H1 (cell line): ENCODE data around the gene CASZ1. TPM values are rescaled to one million over a fixed set of nuclear protein-coding genes. Genes with fewer than 3 reads are reported as not detected.

Experiments
- CTCF ChIA-PET: fragments of 300-600 bp; sonication (Branson Sonifier 250); formaldehyde crosslinking; loops from one replicate; lab custom pipeline; 2021; ENCODE audit not compliant: partially characterized antibody; lab: Charles Lee
- POLR2A ChIA-PET: fragments of 300-600 bp; sonication (Branson Sonifier 250); formaldehyde crosslinking; loops from one replicate; lab custom pipeline; 2021; ENCODE audit warnings: inconsistent platforms; ENCODE audit not compliant: partially characterized antibody; lab: Charles Lee
- DNase-seq, 2 experiments: peaks; one replicate each; pipeline versions ENCODE4 v3.0.0 to v3.0.0-alpha.2; 2010 to 2022; ENCODE audit warnings: low spot score in 2 of 2, low read depth in 1 of 2, mixed read lengths in 1 of 2
- FAIRE-seq: peaks from 2 replicates; lab custom pipeline; 2011; peaks lifted over from hg19 to GRCh38; lab: Jason Lieb, UNC
- H2AFZ ChIP-seq: 2 replicates; pipeline ENCODE4 v1.8.1; 2012; ENCODE audit warnings: low read length, inconsistent platforms
- H2AK5ac ChIP-seq: 2 replicates; pipeline ENCODE4 v1.6.1; 2013; ENCODE audit warnings: low read depth, low read length
- H2BK120ac ChIP-seq: replicated peaks from 2 replicates; pipeline ENCODE3; 2013; ENCODE audit warnings: low read depth, low read length, inconsistent platforms
- H2BK12ac ChIP-seq: 2 replicates; pipeline ENCODE4 v1.6.1; 2013; ENCODE audit warnings: low read depth, low read length
- H2BK15ac ChIP-seq: 2 replicates; pipeline ENCODE4 v1.6.1; 2013; ENCODE audit warnings: low read length
- H2BK20ac ChIP-seq: 2 replicates; pipeline ENCODE4 v1.6.1; 2013; ENCODE audit warnings: low read length
- H2BK5ac ChIP-seq: 2 replicates; pipeline ENCODE4 v1.6.1; 2013; ENCODE audit warnings: low read depth, low read length
- H3K14ac ChIP-seq: 2 replicates; pipeline ENCODE4 v1.6.1; 2013; ENCODE audit warnings: inconsistent platforms; ENCODE audit not compliant: insufficient read length
- H3K18ac ChIP-seq: 2 replicates; pipeline ENCODE4 v1.6.1; 2013; ENCODE audit warnings: low read length; ENCODE audit errors: extremely low read depth
- H3K23ac ChIP-seq: 2 replicates; pipeline ENCODE4 v1.6.1; 2013; ENCODE audit warnings: inconsistent platforms; ENCODE audit not compliant: insufficient read length
- H3K23me2 ChIP-seq: 2 replicates; pipeline ENCODE4 v1.6.1; 2013; ENCODE audit warnings: low read depth, low read length
- H3K27ac ChIP-seq: 2 replicates; pipeline ENCODE4 v1.6.1; 2011; ENCODE audit warnings: low read depth, low read length, inconsistent platforms
- H3K27me3 ChIP-seq, 4 experiments: replicated peaks in 1 of 4; 1 replicate in 1 of 4; 2 replicates in 3 of 4; pipeline versions ENCODE4 v1.6.1 to v1.8.1; 2011 to 2013; ENCODE audit warnings: low read length in 3 of 4, mild to moderate bottlenecking in 3 of 4, inconsistent platforms in 2 of 4, mixed read lengths in 2 of 4, moderate library complexity in 1 of 4; ENCODE audit not compliant: control insufficient read depth in 3 of 4, insufficient read depth in 3 of 4; ENCODE audit errors: extremely low read depth in 1 of 4
- H3K36me3 ChIP-seq, 4 experiments: 2 replicates each; pipeline versions ENCODE4 v1.6.1 to v1.8.1; 2011 to 2013; ENCODE audit warnings: mild to moderate bottlenecking in 4 of 4, low read length in 3 of 4, moderate library complexity in 2 of 4, control low read depth in 1 of 4, inconsistent platforms in 1 of 4; ENCODE audit not compliant: insufficient read depth in 4 of 4, control insufficient read depth in 2 of 4
- H3K4ac ChIP-seq: replicated peaks from 2 replicates; pipeline ENCODE3; 2013; ENCODE audit warnings: low read length, low read depth, mixed read lengths, inconsistent platforms; ENCODE audit not compliant: insufficient read length
- H3K4me1 ChIP-seq, 4 experiments: replicated peaks in 1 of 4; 1 replicate in 1 of 4; 2 replicates in 3 of 4; pipeline versions ENCODE4 v1.6.1 to v1.8.1; 2011 to 2013; ENCODE audit warnings: low read length in 3 of 4, inconsistent platforms in 2 of 4, mixed read lengths in 1 of 4; ENCODE audit not compliant: insufficient read depth in 4 of 4, control insufficient read depth in 3 of 4
- H3K4me2 ChIP-seq, 2 experiments: 2 replicates each; pipeline versions ENCODE4 v1.6.1 to v1.8.1; 2011 to 2013; ENCODE audit warnings: low read depth in 2 of 2, low read length in 2 of 2, control low read depth in 1 of 2, inconsistent platforms in 1 of 2, mild to moderate bottlenecking in 1 of 2; ENCODE audit not compliant: insufficient read depth in 1 of 2
- H3K4me3 ChIP-seq, 4 experiments: fragments of 200-600, 300-600 bp in 1 of 4; sonication (generic), shearing (Covaris generic), sonication (Bioruptor Twin) in 1 of 4; 2 replicates each; pipeline versions ENCODE4 v1.5.1 to v1.8.1; 2011 to 2016; ENCODE audit warnings: low read length in 4 of 4, low read depth in 3 of 4, control low read depth in 2 of 4, inconsistent platforms in 2 of 4, mild to moderate bottlenecking in 2 of 4, mixed read lengths in 1 of 4, moderate library complexity in 1 of 4; ENCODE audit not compliant: insufficient read depth in 2 of 4; ENCODE audit errors: extremely low read depth in 1 of 4
- H3K56ac ChIP-seq: replicated peaks from 2 replicates; pipeline ENCODE3; 2013; ENCODE audit warnings: low read depth, mild to moderate bottlenecking, mixed read lengths, low read length, inconsistent platforms; ENCODE audit not compliant: insufficient read length
- H3K79me1 ChIP-seq: 2 replicates; pipeline ENCODE4 v1.6.1; 2013; ENCODE audit warnings: low read depth, low read length, control low read depth
- H3K79me2 ChIP-seq, 2 experiments: 2 replicates each; pipeline versions ENCODE4 v1.6.1 to v1.8.1; 2012 to 2013; ENCODE audit warnings: low read length in 2 of 2, mild to moderate bottlenecking in 2 of 2, inconsistent platforms in 1 of 2; ENCODE audit not compliant: insufficient read depth in 2 of 2, control insufficient read depth in 1 of 2
- H3K9ac ChIP-seq, 4 experiments: replicated peaks in 1 of 4; 1 replicate in 1 of 4; 2 replicates in 3 of 4; pipeline versions ENCODE4 v1.6.1 to v1.8.1; 2011 to 2013; ENCODE audit warnings: low read depth in 3 of 4, low read length in 3 of 4, control low read depth in 2 of 4, mild to moderate bottlenecking in 2 of 4, moderate library complexity in 2 of 4, inconsistent platforms in 1 of 4; ENCODE audit errors: extremely low read depth in 1 of 4
- H3K9me3 ChIP-seq, 2 experiments: 2 replicates each; pipeline versions ENCODE4 v1.6.1 to v1.8.1; 2012 to 2013; ENCODE audit warnings: mild to moderate bottlenecking in 2 of 2, moderate library complexity in 2 of 2, control low read depth in 1 of 2, inconsistent platforms in 1 of 2, low read depth in 1 of 2, low read length in 1 of 2, mixed read lengths in 1 of 2; ENCODE audit not compliant: insufficient read depth in 2 of 2
- H4K20me1 ChIP-seq, 2 experiments: replicated peaks in 1 of 2; 2 replicates each; pipeline versions ENCODE3 to v1.8.1; 2011 to 2013; ENCODE audit warnings: inconsistent platforms in 2 of 2, low read length in 2 of 2, mild to moderate bottlenecking in 1 of 2; ENCODE audit not compliant: insufficient read depth in 2 of 2, control insufficient read depth in 1 of 2
- H4K5ac ChIP-seq: 2 replicates; pipeline ENCODE4 v1.6.1; 2013; ENCODE audit warnings: low read length, low read depth, mixed read lengths, inconsistent platforms; ENCODE audit not compliant: insufficient read length
- H4K8ac ChIP-seq: 2 replicates; pipeline ENCODE4 v1.8.0; 2013; ENCODE audit warnings: mild to moderate bottlenecking, moderate library complexity, low read length, inconsistent platforms; ENCODE audit not compliant: insufficient read depth; ENCODE audit errors: extremely low read depth
- H4K91ac ChIP-seq: replicated peaks from 2 replicates; pipeline ENCODE3; 2013; ENCODE audit warnings: low read length, mixed read lengths, inconsistent platforms; ENCODE audit not compliant: insufficient read length
- BACH1 ChIP-seq: IDR thresholded peaks from 2 replicates; pipeline ENCODE4 v1.6.1; 2012; ENCODE audit warnings: low read length, improper control_type of control experiment
- BRCA1 ChIP-seq: IDR thresholded peaks from 2 replicates; pipeline ENCODE4 v1.6.1; 2012; ENCODE audit warnings: low read depth, low read length, improper control_type of control experiment
- CHD1 ChIP-seq: IDR thresholded peaks from 2 replicates; pipeline ENCODE4 v1.6.1; 2012; ENCODE audit warnings: low read depth, low read length, improper control_type of control experiment
- KDM1A ChIP-seq: fragments of 200-600, 300-600 bp; sonication (generic); IDR thresholded peaks from 2 replicates; pipeline ENCODE4 v1.7.1; 2016; ENCODE audit warnings: mild to moderate bottlenecking, low read length, borderline replicate concordance
- KDM5A ChIP-seq: fragments of 200-600 bp; IDR thresholded peaks from 2 replicates; pipeline ENCODE4 v1.7.1; 2012; ENCODE audit warnings: mild to moderate bottlenecking, low read length, inconsistent platforms, mixed read lengths
- POU5F1 ChIP-seq: IDR thresholded peaks from 2 replicates; pipeline ENCODE4 v1.6.1; 2011; ENCODE audit warnings: low read depth, mild to moderate bottlenecking, low read length, moderate library complexity
- RAD21 ChIP-seq, 2 experiments: IDR thresholded peaks in 1 of 2; conservative IDR thresholded peaks in 1 of 2; 2 replicates each; pipeline ENCODE4 v1.6.1; 2011; ENCODE audit warnings: low read depth in 2 of 2, low read length in 2 of 2, improper control_type of control experiment in 1 of 2, inconsistent platforms in 1 of 2, mild to moderate bottlenecking in 1 of 2, moderate library complexity in 1 of 2
- RXRA ChIP-seq: IDR thresholded peaks from 2 replicates; pipeline ENCODE4 v1.6.1; 2011; ENCODE audit warnings: low read depth, mild to moderate bottlenecking, low read length, moderate library complexity; ENCODE audit not compliant: insufficient read depth
- SIN3A ChIP-seq, 2 experiments: IDR thresholded peaks in 1 of 2; conservative IDR thresholded peaks in 1 of 2; 2 replicates each; pipeline ENCODE4 v1.6.1; 2011 to 2012; ENCODE audit warnings: low read length in 2 of 2, improper control_type of control experiment in 1 of 2, low read depth in 1 of 2, mild to moderate bottlenecking in 1 of 2
- SIRT6 ChIP-seq: IDR thresholded peaks from one replicate; pipeline ENCODE4 v1.7.1; 2012; ENCODE audit warnings: low read length, inconsistent platforms
- SP2 ChIP-seq: IDR thresholded peaks from 2 replicates; pipeline ENCODE4 v1.6.1; 2012; ENCODE audit warnings: mild to moderate bottlenecking, low read length, inconsistent platforms
- SP4 ChIP-seq: IDR thresholded peaks from 2 replicates; pipeline ENCODE4 v1.6.1; 2012; ENCODE audit warnings: low read length, inconsistent platforms
- YY1 ChIP-seq: IDR thresholded peaks from 2 replicates; pipeline ENCODE4 v1.6.1; 2011; ENCODE audit warnings: low read depth, mild to moderate bottlenecking, low read length
- ZNF274 ChIP-seq: IDR thresholded peaks from 2 replicates; pipeline ENCODE4 v1.7.0; 2012; ENCODE audit warnings: low read length, borderline replicate concordance; ENCODE audit errors: extremely low read depth
- WGBS, 2 experiments: shearing (Covaris generic) in 1 of 2; methylation state at CpG; one replicate each; pipeline versions ENCODE4 v1.1.6 to v1.1.7; 2013 to 2015; ENCODE audit warnings: low lambda C conversion rate in 2 of 2, mixed read lengths in 2 of 2, inconsistent platforms in 1 of 2, low coverage in 1 of 2, missing lambda C conversion rate in 1 of 2; ENCODE audit not compliant: insufficient replicate concordance in 2 of 2, insufficient coverage in 1 of 2, insufficient read length in 1 of 2; ENCODE audit errors: extremely low coverage in 1 of 2, missing lambda C conversion rate in 1 of 2; 5-methylcytosine and 5-hydroxymethylcytosine counted together
- polyA plus RNA-seq, 7 experiments: library from polyadenylated mRNA; depleted of rRNA in 3 of 7; stranded (reverse) in 5 of 7; unstranded in 2 of 7; fragments of >200 nt in 5 of 7; fragments of 200-250 nt in 2 of 7; gene quantifications; 1 replicate in 5 of 7; 2 replicates in 1 of 7; 4 replicates in 1 of 7; pipeline versions ENCODE4 v1.2.1 to v1.2.3, GENCODE V29; 2011 to 2013; ENCODE audit warnings: missing spikeins in 2 of 7, mixed read lengths in 2 of 7
- total RNA-seq: library from RNA; stranded (reverse); fragmentation: NEBNext Ultra II Directional; extraction: Animal tissue kit (Norgen Biotek cat#: 25700); gene quantifications from 2 replicates; pipeline ENCODE4 v1.2.1, GENCODE V29; 2021

The CASZ1 gene
- total and polyA plus RNA-seq, 2 of the 8 experiments (the other 6 are each of a cell fraction or from before 2014, with no cell fraction given): 4.4 to 7.7 TPM

DNA sequence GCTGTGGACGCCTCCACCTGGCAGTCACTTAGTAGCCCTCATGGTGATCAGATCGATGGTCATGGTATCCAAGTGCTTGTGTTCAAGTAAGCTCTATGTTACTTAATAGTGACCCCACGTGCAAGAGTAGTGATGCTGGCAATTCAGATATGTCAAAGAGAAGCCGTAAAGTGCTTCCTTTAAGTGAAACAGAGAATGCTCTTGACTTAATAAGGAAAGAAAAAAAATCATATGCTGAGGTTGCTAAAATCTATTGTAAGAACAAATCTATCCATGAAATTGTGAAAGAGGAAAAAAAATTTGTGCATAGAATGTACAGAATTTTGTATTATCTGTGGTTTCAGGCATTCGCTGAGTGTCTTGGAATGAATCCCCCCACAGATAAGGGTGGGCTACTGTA lies 207.8 kb downstream of the CASZ1 start:
- Histone ChIP-seq H2BK5ac (no peak overlapping the region), H3K27me3 (no peaks in the 10 kb centered on the region), H2AK5ac (no peak overlapping the region), H3K18ac (no peak overlapping the region), H3K79me2 (no peaks in the 10 kb centered on the region), H2BK12ac (no peak overlapping the region), H3K23me2 (no peaks in the 10 kb centered on the region; the same call in 1 of the 2 replicates), H3K4ac (no peak overlapping the region), H3K4me2 (no peak overlapping the region), H2BK15ac (no peak overlapping the region), H3K4me3 (no peak overlapping the region), H4K91ac (no peak overlapping the region), H4K20me1 (no peaks in the 10 kb centered on the region), H3K27ac (no peak overlapping the region), H3K79me1 (no peaks in the 10 kb centered on the region), H4K5ac (no peak overlapping the region), H2AFZ (no peak overlapping the region), H3K4me1 (peaks cover 0 to 8% (median 2%) of the 10 kb centered on the region in 4 experiments; a peak in 3 of 7 replicates), H2BK20ac (no peak overlapping the region), H3K14ac (no peak overlapping the region), H3K9ac (no peak overlapping the region), H3K9me3 (no peaks in the 10 kb centered on the region), H4K8ac (no peak overlapping the region), H2BK120ac (no peak overlapping the region), H3K36me3 (no peaks in the 10 kb centered on the region), H3K23ac (no peak overlapping the region), H3K56ac (no peak overlapping the region)
- 92% methylated on average over 5 of the region's 5 CpGs; no CpG with 5 or more reads in 1 of the 2 experiments for WGBS, 2 experiments
- ChIA-PET POLR2A (interaction anchor here (0.6 to 0.7 kb wide), 2 partner anchors 20 to 433 kb away, joined by 3 to 6 read pairs; no protein-coding TSS in a partner anchor), CTCF (interaction anchor here (0.7 to 1.6 kb wide), 4 partner anchors 19 to 126 kb away, joined by 3 to 5 read pairs (median 3); no protein-coding TSS in a partner anchor)
- DNase-seq (no peak), FAIRE-seq (no peak)
- TF ChIP-seq BACH1: no peak
- no peak for TF ChIP-seq BRCA1
- no peak for TF ChIP-seq RAD21 (IDR thresholded peaks at IDR 0.05 in 1 of 2, conservative IDR thresholded peaks at IDR 0.05 in 1 of 2; ENCODE audit: low read depth in 2 of 2, low read length in 2 of 2)
- no peak for TF ChIP-seq YY1
- TF ChIP-seq CHD1: no peak
- TF ChIP-seq SP2: no peak
- no peak for TF ChIP-seq SP4
- TF ChIP-seq KDM1A: no peak
- no peak for TF ChIP-seq SIN3A (conservative IDR thresholded peaks at IDR 0.05 in 1 of 2, IDR thresholded peaks at IDR 0.05 in 1 of 2; ENCODE audit: low read depth in 1 of 2, low read length in 2 of 2)
- TF ChIP-seq KDM5A: no peak
- TF ChIP-seq SIRT6: no peak
- no peak for TF ChIP-seq POU5F1
- TF ChIP-seq ZNF274: no peak
- no peak for TF ChIP-seq RXRA
